GM21360 (cell line): Measurements from ENCODE around the gene FOXP1.
A peak's percentile ranks its signal among the peaks of the same experiment; 100 is the strongest.
"Not testable (repeated sequence)": the region's sequence is repeated elsewhere in the genome, so short reads cannot be mapped to it uniquely, and the experiment has no call there.

Experiments used
- ATAC-seq: cut with Tn5 transposase; IDR thresholded peaks from one replicate; pipeline ENCODE4 v1.9.1; 2021; ENCODE audit warnings: mild to moderate bottlenecking, moderate library complexity; ENCODE audit not compliant: unreplicated experiment

FOXP1 gene

GRCh38 chr3:71031181-71031580 lies 552.3 kb downstream of the FOXP1 start:
- no peak for ATAC-seq

GRCh38 chr3:71030748-71031147 lies 552.8 kb downstream of the FOXP1 start:
- ATAC-seq: no peak

DNA sequence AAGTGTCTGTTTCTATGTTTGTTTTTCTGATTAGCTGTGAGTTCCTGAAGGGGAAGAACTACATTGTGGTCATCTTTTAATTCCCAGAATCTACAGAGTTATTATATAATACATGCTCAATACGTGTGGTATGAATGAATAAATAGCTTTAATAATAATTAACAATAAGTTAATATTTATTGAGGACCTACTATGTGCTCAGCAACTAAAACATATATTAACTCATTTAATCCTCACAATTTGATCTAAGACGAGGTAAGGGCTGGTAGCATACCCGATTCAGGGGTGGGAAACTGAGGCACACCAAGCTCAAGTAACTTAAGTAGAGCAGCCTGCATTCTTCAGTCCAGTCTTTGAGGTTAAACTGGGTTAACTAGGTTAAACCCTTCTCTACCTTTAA lies 553.8 kb downstream of the FOXP1 start:
- no peak for ATAC-seq

DNA sequence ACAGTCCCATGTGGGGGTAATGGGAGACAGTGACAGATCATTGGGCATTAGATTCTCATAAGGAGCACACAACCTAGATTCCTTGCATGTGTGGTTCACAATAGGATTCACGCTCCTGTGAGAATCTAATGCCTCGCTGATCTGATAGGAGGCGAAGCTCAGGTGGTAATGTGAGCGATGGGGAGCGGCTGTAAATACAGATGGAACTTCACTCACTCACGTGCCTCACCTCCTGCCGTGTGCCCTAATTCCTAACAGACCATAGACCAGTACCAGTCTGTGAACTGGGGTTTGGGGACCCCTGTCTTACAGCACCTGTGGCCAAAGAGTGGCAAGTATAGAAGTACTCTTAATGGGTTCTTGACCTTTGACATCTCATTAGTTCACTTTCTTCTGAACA lies 554.7 kb downstream of the FOXP1 start:
- ATAC-seq: no peak

DNA sequence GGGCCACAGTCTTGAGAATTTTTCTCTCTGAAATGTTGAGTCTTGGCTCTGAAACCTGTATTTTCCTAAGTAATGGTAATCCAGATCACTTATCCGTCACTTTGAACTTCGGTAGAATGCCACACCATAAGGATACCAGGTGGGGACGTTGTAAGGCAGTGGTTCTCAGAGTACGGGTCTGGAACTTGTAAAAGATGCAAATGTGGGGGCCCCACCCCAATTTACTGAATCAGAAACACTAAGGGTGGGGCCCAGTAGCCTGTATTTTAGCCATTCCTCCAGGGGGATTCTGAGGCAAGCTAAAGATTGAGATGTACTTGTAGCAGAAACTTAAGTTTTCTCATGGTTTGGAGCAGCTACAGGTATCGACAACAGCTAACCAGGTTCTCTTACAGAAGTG lies 555.3 kb downstream of the FOXP1 start:
- ATAC-seq: no peak

DNA sequence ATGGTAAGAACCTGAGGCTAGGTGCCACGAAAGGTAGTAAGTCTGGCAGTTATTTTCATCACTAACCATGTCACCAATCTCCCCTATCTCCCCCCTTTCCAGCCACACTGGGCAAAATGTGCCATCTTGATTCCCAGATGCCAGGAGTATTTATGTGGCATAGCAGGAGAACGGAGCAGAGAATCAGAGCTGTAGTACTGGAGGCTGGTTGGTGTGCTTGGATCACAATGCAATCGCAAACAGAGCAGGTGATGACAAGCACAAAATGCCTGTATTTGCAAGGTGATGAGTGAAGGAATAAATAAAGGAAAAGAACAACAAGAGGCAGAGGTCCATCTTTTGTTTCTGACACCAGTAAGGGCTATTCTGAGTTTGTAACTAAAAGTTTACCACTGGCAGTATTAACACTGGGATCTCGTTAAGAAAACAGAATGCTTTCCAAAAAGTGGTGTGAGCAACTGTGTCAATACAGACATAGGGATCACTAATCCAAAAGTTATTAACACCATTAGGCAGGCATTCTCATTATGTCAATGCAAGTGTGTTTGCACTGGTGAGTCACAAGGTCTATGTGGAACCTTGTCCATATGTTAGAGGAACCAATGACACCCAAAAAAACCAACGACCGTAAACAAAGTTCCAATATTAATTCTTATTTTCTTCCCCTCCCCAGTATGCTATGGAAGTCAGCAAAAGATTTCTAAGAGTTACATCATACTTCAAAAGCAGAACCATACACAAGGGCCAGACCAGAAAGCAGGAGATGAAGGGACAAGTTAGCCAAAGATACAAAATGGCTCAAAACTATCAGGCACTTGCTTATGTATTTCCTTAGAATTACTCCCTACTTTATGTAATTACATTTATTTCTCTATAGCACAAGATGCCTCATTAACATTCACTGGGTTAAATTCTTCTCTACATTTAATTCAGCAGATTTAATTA lies 556.6 kb downstream of the FOXP1 start:
- ATAC-seq: no peak

- ATAC-seq: no peak
Observed at GRCh38 chr3:71025516-71025915, 558.0 kb downstream of the FOXP1 start.

GRCh38 chr3:71025010-71025409 lies 558.5 kb downstream of the FOXP1 start:
- ATAC-seq: no peak

- no peak for ATAC-seq
Observed at GRCh38 chr3:71022551-71023335, 560.8 kb downstream of the FOXP1 start.

DNA sequence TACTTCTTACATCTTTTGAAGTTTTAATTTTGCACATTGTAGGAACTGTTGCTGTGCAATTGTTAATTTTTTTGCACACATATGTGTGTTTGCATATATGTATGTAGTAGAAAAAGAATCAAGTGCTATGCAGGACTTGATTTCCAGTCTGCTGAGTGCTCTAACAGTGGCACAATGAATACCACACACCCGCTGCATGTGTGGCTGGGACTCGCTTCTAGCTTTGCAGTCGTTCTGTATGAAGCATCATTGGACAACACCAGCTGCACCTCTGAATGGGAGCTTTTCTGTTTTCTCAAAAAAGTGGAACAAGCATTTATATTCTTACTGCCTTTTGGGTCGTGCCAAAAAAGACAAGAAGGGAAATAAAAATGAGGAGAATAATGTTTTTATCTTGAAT lies 564.7 kb downstream of the FOXP1 start:
- ATAC-seq: no peak

DNA sequence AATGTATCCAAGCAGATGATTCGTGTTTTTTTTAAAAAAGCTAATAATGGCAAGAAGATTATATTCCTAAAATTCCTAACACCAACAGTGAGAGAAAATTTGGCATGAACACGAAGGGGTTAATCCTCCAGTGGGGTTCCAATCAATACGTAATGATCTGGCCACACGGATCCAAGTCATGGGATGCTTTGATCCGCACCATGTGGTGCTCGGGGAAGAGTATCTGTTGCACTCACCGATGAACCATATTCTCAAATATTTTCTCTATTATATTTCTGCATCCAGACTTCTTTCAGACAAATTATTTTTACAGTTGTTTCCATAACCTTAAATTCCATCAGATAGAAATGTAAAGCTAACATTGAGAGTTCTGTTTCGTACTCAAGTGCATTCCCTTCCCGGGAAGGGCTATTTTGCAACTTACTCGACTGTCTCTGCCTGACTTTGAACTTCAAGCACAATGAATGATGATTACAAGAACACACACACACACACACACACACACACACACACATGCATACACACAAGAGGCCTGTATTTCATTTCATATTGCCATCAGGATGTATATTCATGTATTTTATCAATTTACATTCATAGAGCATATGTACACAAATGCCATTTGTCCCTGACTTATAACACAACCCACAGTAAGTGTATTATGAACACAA lies 567.2 kb downstream of the FOXP1 start:
- ATAC-seq: no peak

DNA sequence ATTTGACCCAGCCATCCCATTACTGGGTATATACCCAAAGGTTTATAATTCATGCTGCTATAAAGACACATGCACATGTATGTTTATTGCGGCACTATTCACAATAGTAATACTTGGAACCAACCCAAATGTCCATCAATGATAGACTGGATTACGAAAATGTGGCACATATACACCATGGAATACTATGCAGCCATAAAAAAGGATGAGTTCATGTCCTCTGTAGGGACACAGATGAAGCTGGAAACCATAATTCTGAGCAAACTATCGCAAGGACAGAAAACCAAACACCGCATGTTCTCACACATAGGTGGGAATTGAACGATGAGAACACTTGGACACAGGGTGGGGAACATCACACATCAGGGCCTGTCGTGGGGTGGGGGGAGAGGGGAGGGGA lies 568.9 kb downstream of the FOXP1 start:
- ATAC-seq: not testable (repeated sequence)

GRCh38 chr3:71012971-71013370 lies 570.6 kb downstream of the FOXP1 start:
- no peak for ATAC-seq

DNA sequence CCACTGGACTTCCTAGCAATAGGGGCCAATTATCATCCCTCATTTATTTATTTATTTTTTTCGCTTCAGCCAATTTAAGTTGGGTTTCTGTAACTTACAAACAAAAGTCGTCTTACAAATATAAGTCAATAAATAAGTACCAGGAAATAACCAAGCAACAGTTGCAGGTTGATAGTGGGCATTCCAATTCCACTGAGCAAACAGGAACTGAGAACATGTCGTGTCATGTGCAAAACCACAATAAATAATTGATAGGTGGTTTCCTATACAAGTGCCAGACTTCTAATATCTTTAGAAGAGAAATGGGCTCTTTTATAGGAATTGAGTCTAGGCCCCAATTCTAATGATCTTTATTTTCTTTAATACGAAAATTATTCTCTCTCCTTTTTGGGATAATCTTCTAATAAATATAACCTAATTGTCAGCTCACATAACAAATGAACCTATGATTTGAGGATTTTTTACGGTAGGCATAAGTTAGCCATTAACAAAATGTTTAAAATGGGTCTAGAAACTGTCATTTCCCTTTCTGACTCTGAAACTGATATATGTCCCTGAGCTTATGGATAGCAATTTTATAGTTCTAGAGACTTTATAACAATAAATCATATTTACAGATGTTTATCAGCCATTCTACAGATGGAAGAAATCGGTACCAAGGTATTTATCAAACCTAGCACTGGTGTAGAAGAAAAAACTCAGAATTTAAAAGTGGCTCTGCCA lies 571.8 kb downstream of the FOXP1 start:
- ATAC-seq: peak; percentile 46

DNA sequence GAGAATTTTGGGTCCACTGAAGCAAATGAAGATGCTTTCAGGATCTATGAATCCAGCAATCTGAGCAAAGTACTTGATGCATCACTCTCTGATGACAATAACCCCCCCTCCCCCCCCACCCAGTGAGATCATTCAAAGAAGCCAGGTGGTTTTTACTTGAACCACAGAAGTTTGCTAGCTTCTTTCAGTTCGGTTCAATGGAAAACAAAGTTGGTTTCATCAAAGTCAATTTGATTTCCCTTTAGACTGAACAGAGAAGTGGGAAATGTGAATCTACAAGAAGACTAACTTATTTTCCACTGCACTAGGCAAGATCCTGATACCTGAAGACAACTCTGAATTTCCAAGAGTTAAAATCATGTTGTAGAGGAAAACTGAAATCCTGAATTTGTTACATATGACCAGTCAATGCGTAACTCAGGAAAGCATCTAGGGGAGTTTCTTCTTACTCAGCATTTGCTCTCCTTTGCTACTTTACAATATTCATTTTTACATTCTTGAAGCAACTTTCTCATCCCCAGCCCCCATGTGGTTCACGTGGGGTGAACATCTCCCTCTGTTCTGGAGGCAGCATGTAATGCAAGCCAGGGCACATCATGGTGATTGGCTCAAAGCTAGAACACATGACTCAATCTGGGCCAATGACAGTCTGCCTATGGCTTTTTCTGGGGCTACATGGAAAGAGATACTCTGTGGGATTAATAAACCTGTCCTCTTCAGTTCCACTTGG lies 572.6 kb downstream of the FOXP1 start:
- peak; percentile 76 for ATAC-seq

DNA sequence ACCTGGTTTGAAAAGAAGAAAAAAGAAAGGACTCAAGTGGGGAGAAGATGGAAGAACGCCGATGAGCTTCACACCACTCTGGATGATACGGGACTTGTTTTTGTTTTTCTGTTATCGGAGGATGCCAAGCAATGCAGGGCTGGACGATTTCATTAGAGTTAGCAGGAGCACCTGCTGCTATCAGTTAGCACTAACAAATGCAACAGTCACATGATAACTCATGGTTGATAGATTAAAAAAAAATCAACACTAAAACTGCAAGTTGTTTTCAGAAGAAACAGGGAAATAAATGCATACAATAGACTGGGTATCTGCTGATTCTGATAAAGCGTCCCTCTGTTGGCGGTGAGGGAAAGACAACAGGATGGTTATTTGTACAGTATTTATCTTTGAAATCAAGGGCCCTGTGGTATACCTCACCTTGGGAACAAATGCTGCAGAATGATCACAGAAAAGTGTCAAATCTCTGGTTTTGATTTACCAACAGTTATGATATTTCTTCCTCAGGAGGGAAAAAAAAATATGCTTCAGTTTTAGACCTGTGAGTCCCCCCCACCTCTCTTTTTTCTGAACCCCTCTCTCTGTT lies 575.1 kb downstream of the FOXP1 start:
- no peak for ATAC-seq

DNA sequence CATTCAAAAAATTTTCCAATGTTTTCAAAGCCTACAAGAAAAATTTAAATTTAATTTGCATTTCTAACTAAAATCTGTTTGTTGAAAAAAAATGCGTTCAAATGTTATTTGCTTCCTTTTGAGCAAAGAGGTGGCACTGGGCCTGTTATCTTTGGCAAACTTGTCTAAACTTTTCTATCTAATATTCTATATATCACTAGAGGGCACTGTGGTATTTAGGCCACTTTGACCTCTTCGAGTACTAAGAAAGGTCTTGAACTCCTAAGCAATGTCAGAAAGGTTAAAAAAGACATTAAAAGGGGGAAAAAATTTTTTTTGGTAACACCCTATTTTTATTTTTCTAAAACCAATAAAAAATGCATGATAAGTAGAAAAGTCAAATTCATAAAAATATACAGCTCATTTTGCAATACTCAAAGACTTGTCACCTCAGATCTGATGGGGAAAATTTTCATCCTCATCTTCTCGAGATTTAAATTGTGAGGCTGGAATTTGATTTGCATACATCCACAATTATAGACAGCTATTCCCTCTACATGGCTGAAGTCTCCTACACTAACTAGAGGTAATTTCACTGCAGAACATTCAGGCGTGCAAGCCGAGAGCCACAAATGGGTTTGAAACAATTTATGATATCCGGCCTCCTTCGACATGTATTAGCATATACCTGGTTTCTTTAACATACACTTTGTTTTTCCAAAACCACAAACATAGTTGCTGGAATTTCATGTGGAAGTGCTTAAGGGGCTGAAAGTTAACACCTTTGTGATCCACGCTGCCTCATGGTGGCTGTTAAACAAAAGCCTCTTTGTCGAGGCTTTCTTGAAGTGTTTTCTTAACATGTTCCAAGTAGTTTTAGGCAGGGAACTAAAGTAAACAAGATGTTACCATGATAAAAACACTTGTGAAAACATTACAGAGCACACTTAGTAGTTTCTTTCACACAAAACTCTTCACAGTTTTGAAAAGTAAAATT lies 576.4 kb downstream of the FOXP1 start:
- ATAC-seq: no peak

- ATAC-seq: no peak
Observed at GRCh38 chr3:71005702-71006321, 577.7 kb downstream of the FOXP1 start.
